ENCODE data around the gene FBP2. TPM values are rescaled to one million over a fixed set of nuclear protein-coding genes. Genes with fewer than 3 reads are reported as not detected.

The FBP2 gene
- total RNA-seq, 2 donors from 2014 or later = 0.49 TPM; not detected in 1

DNA sequence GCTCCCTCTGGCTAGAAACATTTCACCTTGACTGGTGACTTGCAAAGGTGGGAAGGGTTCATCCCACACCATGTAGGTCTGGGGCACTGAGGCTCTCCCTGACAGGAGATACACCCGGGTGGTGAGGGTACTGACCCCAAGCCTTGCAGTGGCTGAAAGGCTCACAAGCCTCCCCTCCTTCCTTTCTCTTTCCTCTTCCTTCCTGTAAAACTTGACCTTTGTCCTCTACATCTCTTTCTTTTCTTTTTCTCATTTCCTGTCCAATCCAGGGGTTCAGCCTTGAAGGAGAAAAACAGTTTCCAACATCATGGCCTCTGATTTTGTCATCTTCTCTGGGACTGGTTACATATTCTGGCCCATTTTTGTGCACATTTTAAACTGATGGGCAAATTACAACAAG is 16.6 kb downstream of the FBP2 start:
- H3K27me3 ChIP-seq (replicated peaks; ENCODE audit: insufficient read depth) = no peaks in the 10 kb centered on the region
- DNase-seq (ENCODE audit: low spot score) = no peak
- no peak for ATAC-seq (ENCODE audit: insufficient number of reproducible peaks, low FRiP score, low read depth)

DNA sequence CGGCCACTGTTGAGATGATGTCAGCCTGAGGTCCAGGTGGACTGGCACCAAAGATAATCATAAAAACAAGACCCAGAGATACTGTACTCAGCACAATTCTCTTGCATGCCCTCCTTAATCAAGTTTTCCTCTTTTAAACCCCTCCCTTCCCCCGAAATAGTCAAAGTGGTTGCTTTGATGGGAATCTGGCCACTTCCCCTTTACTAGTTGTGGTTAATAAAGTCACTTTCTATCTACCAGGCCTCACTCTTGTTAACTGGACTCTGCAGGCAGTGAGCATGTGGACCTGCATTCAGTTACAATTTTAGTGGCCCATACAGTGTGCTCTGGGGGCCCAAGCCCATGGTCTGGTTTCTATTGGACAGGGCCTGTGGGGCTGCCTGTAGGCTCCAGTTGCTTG is 17.5 kb downstream of the FBP2 start:
- no peak for ATAC-seq (ENCODE audit: insufficient number of reproducible peaks, low FRiP score, low read depth)
- TF ChIP-seq, protein P1, sequence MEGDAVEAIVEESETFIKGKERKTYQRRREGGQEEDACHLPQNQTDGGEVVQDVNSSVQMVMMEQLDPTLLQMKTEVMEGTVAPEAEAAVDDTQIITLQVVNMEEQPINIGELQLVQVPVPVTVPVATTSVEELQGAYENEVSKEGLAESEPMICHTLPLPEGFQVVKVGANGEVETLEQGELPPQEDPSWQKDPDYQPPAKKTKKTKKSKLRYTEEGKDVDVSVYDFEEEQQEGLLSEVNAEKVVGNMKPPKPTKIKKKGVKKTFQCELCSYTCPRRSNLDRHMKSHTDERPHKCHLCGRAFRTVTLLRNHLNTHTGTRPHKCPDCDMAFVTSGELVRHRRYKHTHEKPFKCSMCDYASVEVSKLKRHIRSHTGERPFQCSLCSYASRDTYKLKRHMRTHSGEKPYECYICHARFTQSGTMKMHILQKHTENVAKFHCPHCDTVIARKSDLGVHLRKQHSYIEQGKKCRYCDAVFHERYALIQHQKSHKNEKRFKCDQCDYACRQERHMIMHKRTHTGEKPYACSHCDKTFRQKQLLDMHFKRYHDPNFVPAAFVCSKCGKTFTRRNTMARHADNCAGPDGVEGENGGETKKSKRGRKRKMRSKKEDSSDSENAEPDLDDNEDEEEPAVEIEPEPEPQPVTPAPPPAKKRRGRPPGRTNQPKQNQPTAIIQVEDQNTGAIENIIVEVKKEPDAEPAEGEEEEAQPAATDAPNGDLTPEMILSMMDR (IDR thresholded peaks at IDR 0.05) = no peak
- Histone ChIP-seq H3K9me3 (no peaks in the 10 kb centered on the region), H3K27me3 (replicated peaks; ENCODE audit: insufficient read depth) (no peaks in the 10 kb centered on the region), H3K4me3 (no peak overlapping the region), H3K36me3 (no peaks in the 10 kb centered on the region), H3K4me1 (ENCODE audit: control insufficient read depth in 1 of 2, low read depth in 2 of 2) (no peaks in the 10 kb centered on the region), H3K27ac (no peak overlapping the region)
- DNase-seq (ENCODE audit: low spot score) = no peak

More for the DNA sequence above, 16.6 kb downstream of the FBP2 start:
- Histone ChIP-seq H3K4me3 (no peak overlapping the region), H3K4me1 (ENCODE audit: control insufficient read depth in 1 of 2, low read depth in 2 of 2) (no peaks in the 10 kb centered on the region), H3K9me3 (no peaks in the 10 kb centered on the region), H3K27ac (no peak overlapping the region), H3K36me3 (no peaks in the 10 kb centered on the region)
- TF ChIP-seq, protein P1 (IDR thresholded peaks at IDR 0.05) = no peak

DNA sequence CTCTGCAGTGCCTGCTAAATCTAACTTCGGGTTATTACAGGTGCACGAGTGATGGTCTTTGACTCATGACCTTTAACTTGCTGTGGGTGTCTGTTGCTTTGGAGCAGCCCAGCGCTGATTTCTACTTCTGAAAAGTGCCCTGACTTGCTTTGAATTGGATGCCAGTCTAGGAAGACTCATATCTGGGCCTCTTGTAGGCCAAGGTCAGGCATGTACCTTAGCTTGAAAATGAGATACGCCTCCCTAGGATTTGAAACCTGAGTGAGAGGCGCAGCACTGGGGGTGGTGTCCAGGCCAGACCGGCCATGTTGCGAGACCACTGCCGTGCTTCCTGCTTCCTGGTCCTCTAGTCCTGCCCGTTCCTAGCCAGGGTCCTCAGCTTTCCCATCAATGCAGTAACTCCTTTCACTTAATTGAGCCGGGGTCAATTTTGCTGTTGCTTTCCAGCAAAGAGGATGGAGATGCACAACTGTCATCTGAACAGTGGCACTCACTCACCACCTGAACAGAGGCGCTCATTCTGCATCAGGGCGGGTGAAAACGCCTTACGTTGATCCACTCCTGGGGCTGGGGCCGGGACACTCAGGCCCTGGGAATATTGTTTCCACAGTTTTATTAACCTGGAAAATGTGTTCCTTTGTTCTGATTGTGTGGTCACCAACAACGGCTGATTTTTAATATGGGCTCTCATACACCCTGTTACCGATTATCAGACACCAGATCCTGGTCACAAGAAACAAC is 24.5 kb downstream of the FBP2 start:
- H3K4me1 ChIP-seq (ENCODE audit: control insufficient read depth in 1 of 2, low read depth in 2 of 2) = no peaks in the 10 kb centered on the region
- TF ChIP-seq, protein P1 (IDR thresholded peaks at IDR 0.05) = no peak
- no peak overlapping the region for H3K4me3 ChIP-seq
- no peak overlapping the region for H3K27ac ChIP-seq
- no peaks in the 10 kb centered on the region for H3K27me3 ChIP-seq (replicated peaks; ENCODE audit: insufficient read depth)
- DNase-seq (ENCODE audit: low spot score) = no peak
- no peaks in the 10 kb centered on the region for H3K9me3 ChIP-seq
- ATAC-seq (ENCODE audit: insufficient number of reproducible peaks, low FRiP score, low read depth) = no peak
- no peaks in the 10 kb centered on the region for H3K36me3 ChIP-seq

DNA sequence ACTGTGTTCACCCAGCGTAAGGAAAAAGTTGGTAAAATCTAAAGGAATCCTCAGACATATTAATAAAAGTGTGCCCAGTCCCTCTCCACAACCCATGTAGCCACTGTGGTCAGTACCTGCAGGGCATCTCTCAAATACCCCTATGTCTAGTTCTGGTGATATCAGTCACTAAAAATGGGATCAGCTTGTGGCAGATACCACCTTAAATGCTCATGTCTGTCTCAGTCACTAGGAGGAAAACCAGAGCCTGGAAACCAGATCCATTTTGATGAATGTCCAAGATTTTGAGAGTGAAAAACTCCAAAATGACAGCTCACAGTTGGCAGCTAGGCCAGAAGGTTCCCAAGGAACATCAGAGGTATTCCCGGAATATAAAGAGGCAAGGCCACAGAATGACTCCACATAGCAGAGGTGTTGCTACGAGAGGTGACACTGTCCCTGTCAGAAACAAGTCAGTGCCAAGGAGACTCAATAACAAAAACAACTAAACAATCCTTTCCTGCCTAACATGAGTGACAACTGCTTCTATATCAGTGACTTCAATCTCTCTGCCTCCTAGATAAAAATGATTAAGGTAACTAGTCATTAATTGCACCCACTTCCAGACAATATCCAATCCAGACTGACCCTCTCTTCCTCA is 25.3 kb downstream of the FBP2 start:
- Histone ChIP-seq H3K9me3 (no peaks in the 10 kb centered on the region), H3K4me1 (ENCODE audit: control insufficient read depth in 1 of 2, low read depth in 2 of 2) (no peaks in the 10 kb centered on the region), H3K4me3 (no peak overlapping the region), H3K36me3 (no peaks in the 10 kb centered on the region), H3K27ac (no peak overlapping the region), H3K27me3 (replicated peaks; ENCODE audit: insufficient read depth) (no peaks in the 10 kb centered on the region)
- no peak for ATAC-seq (ENCODE audit: insufficient number of reproducible peaks, low FRiP score, low read depth)
- TF ChIP-seq, protein P1 (IDR thresholded peaks at IDR 0.05) = no peak
- DNase-seq (ENCODE audit: low spot score) = no peak

GRCh38 chr9:94567271-94567670 is 26.4 kb downstream of the FBP2 start:
- Histone ChIP-seq H3K27ac (no peak overlapping the region), H3K4me3 (no peak overlapping the region), H3K36me3 (no peaks in the 10 kb centered on the region), H3K9me3 (no peaks in the 10 kb centered on the region), H3K27me3 (replicated peaks; ENCODE audit: insufficient read depth) (no peaks in the 10 kb centered on the region), H3K4me1 (ENCODE audit: control insufficient read depth in 1 of 2, low read depth in 2 of 2) (no peaks in the 10 kb centered on the region)
- DNase-seq (ENCODE audit: low spot score) (no peak), ATAC-seq (ENCODE audit: insufficient number of reproducible peaks, low FRiP score, low read depth) (no peak)
- TF ChIP-seq, protein P1 (IDR thresholded peaks at IDR 0.05) = no peak

All from thoracic aorta (tissue), 2 donors.